H9 (cell line): ENCODE measurements around the gene ARNT2. TPM values are rescaled to one million over a fixed set of nuclear protein-coding genes. Genes with fewer than 3 reads are reported as not detected.

Source experiments
- DNase-seq: peaks from one replicate; pipeline ENCODE4 v3.0.0-alpha.2; 2017
- H2AFZ ChIP-seq: one replicate; pipeline ENCODE4 v1.6.1; 2013; ENCODE audit warnings: mild to moderate bottlenecking, low read length, control low read depth, moderate library complexity
- H2AK5ac ChIP-seq: 2 replicates; pipeline ENCODE4 v1.6.1; 2013; ENCODE audit warnings: low read length, control low read depth, mixed read lengths; ENCODE audit not compliant: insufficient read length
- H2BK120ac ChIP-seq: one replicate; pipeline ENCODE4 v1.6.1; 2013; ENCODE audit warnings: low read depth, mild to moderate bottlenecking, low read length, control low read depth, inconsistent platforms; ENCODE audit not compliant: poor library complexity, severe bottlenecking
- H2BK12ac ChIP-seq: 2 replicates; pipeline ENCODE4 v1.6.1; 2013; ENCODE audit warnings: low read length, control low read depth, mixed read lengths, low read depth; ENCODE audit not compliant: insufficient read length
- H2BK15ac ChIP-seq: 2 replicates; pipeline ENCODE4 v1.6.1; 2013; ENCODE audit warnings: low read depth, low read length, control low read depth
- H2BK20ac ChIP-seq: one replicate; pipeline ENCODE4 v1.6.1; 2013; ENCODE audit warnings: low read depth, mild to moderate bottlenecking, low read length, control low read depth, inconsistent platforms; ENCODE audit not compliant: poor library complexity, severe bottlenecking
- H2BK5ac ChIP-seq: 2 replicates; pipeline ENCODE4 v1.6.1; 2013; ENCODE audit warnings: low read length, control low read depth, mixed read lengths; ENCODE audit not compliant: insufficient read length
- H3K14ac ChIP-seq: 2 replicates; pipeline ENCODE4 v1.6.1; 2013; ENCODE audit warnings: low read length, control low read depth; ENCODE audit not compliant: insufficient read depth
- H3K18ac ChIP-seq: 2 replicates; pipeline ENCODE4 v1.6.1; 2013; ENCODE audit warnings: low read depth, mild to moderate bottlenecking, mixed read lengths, low read length, control low read depth; ENCODE audit not compliant: insufficient read length
- H3K23ac ChIP-seq: 2 replicates; pipeline ENCODE4 v1.6.1; 2013; ENCODE audit warnings: low read length, control low read depth, mixed read lengths, low read depth; ENCODE audit not compliant: insufficient read length
- H3K23me2 ChIP-seq: 2 replicates; pipeline ENCODE4 v1.6.1; 2013; ENCODE audit warnings: low read depth, mild to moderate bottlenecking, mixed read lengths, low read length, control low read depth; ENCODE audit not compliant: insufficient read length, poor library complexity, severe bottlenecking
- H3K27ac ChIP-seq: 2 replicates; pipeline ENCODE4 v1.5.1; 2013; ENCODE audit warnings: low read length, control low read depth, mixed read lengths, low read depth; ENCODE audit not compliant: insufficient read length
- H3K27me3 ChIP-seq: 2 replicates; pipeline ENCODE4 v1.6.1; 2013; ENCODE audit warnings: low read length, control low read depth, inconsistent platforms; ENCODE audit not compliant: insufficient read depth
- H3K4ac ChIP-seq: 2 replicates; pipeline ENCODE4 v1.6.1; 2013; ENCODE audit warnings: low read depth, mild to moderate bottlenecking, control low read depth, inconsistent platforms, low read length, moderate library complexity
- H3K4me1 ChIP-seq: 2 replicates; pipeline ENCODE4 v1.6.1; 2013; ENCODE audit warnings: low read length, control low read depth, inconsistent platforms; ENCODE audit not compliant: insufficient read depth
- H3K4me2 ChIP-seq: 2 replicates; pipeline ENCODE4 v1.6.1; 2013; ENCODE audit warnings: low read length, control low read depth, mixed read lengths; ENCODE audit not compliant: insufficient read length, insufficient read depth
- H3K56ac ChIP-seq: 2 replicates; pipeline ENCODE4 v1.6.1; 2013; ENCODE audit warnings: low read depth, mild to moderate bottlenecking, mixed read lengths, low read length, control low read depth; ENCODE audit not compliant: insufficient read length
- H3K79me1 ChIP-seq: 2 replicates; pipeline ENCODE4 v1.6.1; 2013; ENCODE audit warnings: low read depth, mild to moderate bottlenecking, moderate library complexity, low read length, control low read depth, inconsistent platforms; ENCODE audit not compliant: insufficient read depth, poor library complexity, severe bottlenecking
- H3K79me2 ChIP-seq: 2 replicates; pipeline ENCODE4 v1.6.1; 2013; ENCODE audit warnings: low read length, control low read depth, inconsistent platforms; ENCODE audit not compliant: insufficient read depth
- H3K9ac ChIP-seq: 2 replicates; pipeline ENCODE4 v1.6.1; 2013; ENCODE audit warnings: low read length, control low read depth, mixed read lengths; ENCODE audit not compliant: insufficient read length; ENCODE audit errors: extremely low read depth
- H3K9me3 ChIP-seq: one replicate; pipeline ENCODE4 v1.6.1; 2013; ENCODE audit warnings: low read depth, low read length, inconsistent platforms; ENCODE audit not compliant: control insufficient read depth
- H3T11ph ChIP-seq: one replicate; pipeline ENCODE4 v1.6.1; 2013; ENCODE audit warnings: mild to moderate bottlenecking, low read length, control low read depth, inconsistent platforms
- H4K20me1 ChIP-seq: one replicate; pipeline ENCODE4 v1.6.1; 2013; ENCODE audit not compliant: control insufficient read depth, insufficient read length, insufficient read depth
- H4K5ac ChIP-seq: 2 replicates; pipeline ENCODE4 v1.6.1; 2013; ENCODE audit warnings: low read depth, mild to moderate bottlenecking, mixed read lengths, low read length, control low read depth; ENCODE audit not compliant: insufficient read length
- H4K8ac ChIP-seq: replicated peaks from 2 replicates; pipeline ENCODE4 v1.6.1; 2013; ENCODE audit warnings: low read length, control low read depth, mixed read lengths, low read depth; ENCODE audit not compliant: insufficient read length
- H4K91ac ChIP-seq: 2 replicates; pipeline ENCODE4 v1.6.1; 2013; ENCODE audit warnings: low read depth, mild to moderate bottlenecking, moderate library complexity, mixed read lengths, low read length, control low read depth; ENCODE audit not compliant: insufficient read length
- H3K27ac Mint-ChIP-seq, 3 experiments: 2 replicates in 2 of 3; 3 replicates in 1 of 3; pipeline ENCODE4 v1.8.0; 2020 to 2021; ENCODE audit warnings: mixed read lengths in 3 of 3, mild to moderate bottlenecking in 1 of 3, moderate library complexity in 1 of 3
- H3K27me3 Mint-ChIP-seq: 2 replicates; pipeline ENCODE4 v1.8.0; 2021; ENCODE audit warnings: low read depth, mild to moderate bottlenecking, moderate library complexity, mixed read lengths
- H3K36me3 Mint-ChIP-seq, 3 experiments: 2 replicates in 2 of 3; 3 replicates in 1 of 3; pipeline ENCODE4 v1.8.0; 2020 to 2021; ENCODE audit warnings: low read depth in 3 of 3, mixed read lengths in 3 of 3; ENCODE audit not compliant: insufficient read depth in 1 of 3
- H3K4me1 Mint-ChIP-seq, 2 experiments: 2 replicates each; pipeline ENCODE4 v1.8.0; 2020; ENCODE audit warnings: mixed read lengths in 2 of 2
- H3K4me3 Mint-ChIP-seq, 2 experiments: 2 replicates in 1 of 2; 3 replicates in 1 of 2; pipeline ENCODE4 v1.8.0; 2020 to 2021; ENCODE audit warnings: mild to moderate bottlenecking in 2 of 2, mixed read lengths in 2 of 2, moderate library complexity in 1 of 2
- H3K9me3 Mint-ChIP-seq, 2 experiments: 2 replicates in 1 of 2; 3 replicates in 1 of 2; pipeline ENCODE4 v1.8.0; 2020; ENCODE audit warnings: mild to moderate bottlenecking in 2 of 2, mixed read lengths in 2 of 2, moderate library complexity in 1 of 2
- CTCF ChIP-seq: fragments of 200-600 bp; sonication (generic); conservative IDR thresholded peaks from 3 replicates; pipeline ENCODE4 v1.8.0; 2021; ENCODE audit warnings: antibody characterized with exemption, mild to moderate bottlenecking
- WGBS: extraction: QIAGEN DNeasy Blood & Tissue Kit; methylation state at CpG from one replicate; pipeline ENCODE4 v1.1.7; 2013; ENCODE audit warnings: missing lambda C conversion rate, low lambda C conversion rate, mixed read lengths; ENCODE audit not compliant: insufficient read length; ENCODE audit errors: extremely low coverage; 5-methylcytosine and 5-hydroxymethylcytosine counted together
- total RNA-seq: library from RNA; stranded (reverse); gene quantifications from 2 replicates; pipeline ENCODE4 v1.2.1, GENCODE V29; 2021

Gene ARNT2
- total RNA-seq, 1 experiment from 2014 or later: 10.5 TPM

- Histone ChIP-seq H3K23ac (no peak overlapping the region), H2AK5ac (no peak overlapping the region), H3K4me1 (no peaks in the 10 kb centered on the region), H2BK12ac (no peak overlapping the region), H3K79me1 (no peaks in the 10 kb centered on the region), H3K9me3 (no peaks in the 10 kb centered on the region), H2AFZ (no peak overlapping the region), H4K8ac (no peak overlapping the region), H3K27ac (no peak overlapping the region), H3K14ac (no peak overlapping the region), H3K56ac (no peak overlapping the region), H3K9ac (no peak overlapping the region), H2BK15ac (no peak overlapping the region), H2BK20ac (no peak overlapping the region), H3K23me2 (no peaks in the 10 kb centered on the region), H3K4me2 (no peak overlapping the region), H2BK120ac (no peak overlapping the region), H4K5ac (no peak overlapping the region), H3T11ph (no peak overlapping the region), H2BK5ac (no peak overlapping the region), H4K20me1 (no peaks in the 10 kb centered on the region), H3K79me2 (no peaks in the 10 kb centered on the region), H4K91ac (no peak overlapping the region), H3K18ac (no peak overlapping the region), H3K4ac (no peak overlapping the region), H3K27me3 (no peaks in the 10 kb centered on the region)
- no peaks in the 10 kb centered on the region; the same call in 1 of the 2 replicates for H3K27me3 Mint-ChIP-seq
- no peak overlapping the region for H3K4me3 Mint-ChIP-seq
- H3K27ac Mint-ChIP-seq: no peak overlapping the region
- H3K4me1 Mint-ChIP-seq: no peaks in the 10 kb centered on the region
- no peaks in the 10 kb centered on the region; a peak in 1 of 7 replicates for H3K36me3 Mint-ChIP-seq
- DNase-seq: no peak
- WGBS: no CpG with 5 or more reads among the region's 2 CpGs
- no peaks in the 10 kb centered on the region for H3K9me3 Mint-ChIP-seq
- TF ChIP-seq CTCF: no peak
These were observed 119.6 kb downstream of the ARNT2 start for GRCh38 chr15:80523746-80524145.
